Subcutaneous preadipocyte (primary cell): ENCODE results near the gene MAGEC3. TPM values are rescaled to one million over a fixed set of nuclear protein-coding genes. Genes with fewer than 3 reads are reported as not detected.

Experiments used
- total RNA-seq: library from RNA; depleted of rRNA; stranded (reverse); fragments of >200 nt; gene quantifications from 2 replicates; pipeline ENCODE4 v1.2.3, GENCODE V29; 2012

The MAGEC3 gene, protein sequence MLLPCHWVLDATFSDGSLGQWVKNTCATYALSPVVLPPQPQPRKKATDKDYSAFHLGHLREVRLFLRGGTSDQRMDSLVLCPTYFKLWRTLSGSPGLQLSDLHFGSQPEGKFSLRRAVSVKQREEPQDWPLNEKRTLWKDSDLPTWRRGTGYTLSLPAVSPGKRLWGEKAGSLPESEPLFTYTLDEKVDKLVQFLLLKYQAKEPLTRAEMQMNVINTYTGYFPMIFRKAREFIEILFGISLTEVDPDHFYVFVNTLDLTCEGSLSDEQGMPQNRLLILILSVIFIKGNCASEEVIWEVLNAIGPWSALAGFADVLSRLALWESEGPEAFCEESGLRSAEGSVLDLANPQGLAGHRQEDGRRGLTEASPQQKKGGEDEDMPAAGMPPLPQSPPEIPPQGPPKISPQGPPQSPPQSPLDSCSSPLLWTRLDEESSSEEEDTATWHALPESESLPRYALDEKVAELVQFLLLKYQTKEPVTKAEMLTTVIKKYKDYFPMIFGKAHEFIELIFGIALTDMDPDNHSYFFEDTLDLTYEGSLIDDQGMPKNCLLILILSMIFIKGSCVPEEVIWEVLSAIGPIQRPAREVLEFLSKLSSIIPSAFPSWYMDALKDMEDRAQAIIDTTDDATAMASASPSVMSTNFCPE
- not detected in 2 replicates for total RNA-seq

DNA sequence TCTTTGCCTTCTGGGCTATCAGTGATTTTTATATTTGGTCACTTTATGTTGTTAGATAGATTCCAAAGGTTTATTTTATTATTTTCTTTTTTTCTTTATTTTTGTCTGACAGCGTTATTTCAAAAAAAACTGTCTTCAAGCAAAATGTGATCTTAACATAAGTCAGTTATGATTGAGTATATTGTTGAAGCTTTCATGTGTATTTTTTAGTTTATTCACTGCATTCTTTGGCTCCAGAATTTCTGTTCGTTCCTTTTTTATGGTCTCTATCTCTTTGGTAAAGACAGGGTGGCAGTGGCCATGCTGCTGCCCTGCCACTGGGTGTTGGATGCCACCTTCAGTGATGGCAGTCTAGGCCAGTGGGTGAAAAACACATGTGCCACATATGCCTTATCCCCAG, at the start of gene MAGEC3:
TSS of gene MAGEC3 (plus strand) at position 301 of the 400 bp plus-strand sequence. CDS start at position 301, 0 bp downstream.

DNA sequence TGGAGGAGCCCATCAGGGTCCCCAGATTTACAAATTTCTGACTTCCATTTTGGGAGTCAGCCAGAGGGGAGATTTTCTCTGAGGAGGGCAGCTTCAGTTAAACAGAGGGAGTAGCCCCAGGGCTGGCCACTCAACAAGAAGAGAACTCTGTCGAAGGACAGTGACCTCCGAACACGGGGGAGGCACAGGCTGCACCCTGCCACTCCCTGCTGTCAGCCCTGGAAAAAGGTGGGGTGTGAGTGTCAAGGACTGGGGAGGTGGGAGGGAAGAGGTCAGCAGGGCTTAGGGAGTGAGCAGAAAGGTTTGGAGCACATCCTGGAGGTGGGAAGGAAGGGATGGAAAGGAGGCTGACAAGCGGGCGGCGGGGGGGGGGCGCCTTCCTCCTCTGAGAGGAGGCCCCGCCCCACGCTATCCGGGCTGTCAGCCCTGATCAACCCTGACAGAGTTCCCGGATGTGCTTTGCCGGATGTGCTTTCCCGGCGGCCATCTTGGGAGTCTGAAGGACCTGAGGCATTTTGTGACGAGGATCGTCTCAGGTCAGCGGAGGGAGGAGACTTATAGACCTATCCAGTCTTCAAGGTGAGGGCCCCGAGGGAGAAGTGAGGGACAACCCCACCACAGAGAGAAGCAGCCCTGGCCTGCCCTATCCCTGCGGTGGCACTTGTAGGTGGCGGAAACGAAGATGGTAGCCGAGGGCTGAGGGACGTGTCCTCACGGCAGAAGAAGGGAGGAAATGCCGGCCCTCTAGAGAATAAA, 65.5 kb downstream of the MAGEC3 start, which contains the start of gene MAGEC1:
TSS of gene MAGEC1 (plus strand) at position 495 of the 756 bp plus-strand sequence. CDS start 1,179 bp downstream, outside the sequence.

Other genes with a start within 250 kb of the MAGEC3 start
- gene SPANXA2, start 248.6 kb upstream of the MAGEC3 start, total RNA-seq, result not detected in 2 replicates
- not detected in 2 replicates for gene SPANXD, start 139.6 kb upstream of the MAGEC3 start, total RNA-seq
- not detected in 2 replicates for gene MAGEC1, start 65.6 kb downstream of the MAGEC3 start, total RNA-seq